ENCODE measurements around the gene TRIM10. TPM values are rescaled to one million over a fixed set of nuclear protein-coding genes. Genes with fewer than 3 reads are reported as not detected.

The TRIM10 gene
- total RNA-seq, 1 experiment from 2014 or later, result 0.95 TPM

- Mint-ChIP-seq H3K4me1 (ENCODE audit: low read depth, unreplicated experiment) (no peaks in the 10 kb centered on the region), H3K36me3 (ENCODE audit: insufficient read depth, unreplicated experiment) (peaks cover 57% of the 10 kb centered on the region), H3K27ac (ENCODE audit: unreplicated experiment) (no peak overlapping the region), H3K4me3 (ENCODE audit: unreplicated experiment) (no peak overlapping the region), H3K27me3 (ENCODE audit: insufficient read depth, unreplicated experiment) (no peaks in the 10 kb centered on the region), H3K9me3 (ENCODE audit: unreplicated experiment) (no peaks in the 10 kb centered on the region)
- no peaks in the 10 kb centered on the region for H3K27me3 ChIP-seq (replicated peaks; ENCODE audit: control insufficient read depth, insufficient read depth, low read length)
- no peak for DNase-seq
- peaks cover 8% of the 10 kb centered on the region for H3K9me3 ChIP-seq
- intact Hi-C loops (cut with micrococcal nuclease; ENCODE audit: unreplicated experiment), result no loop called here
- no peaks in the 10 kb centered on the region for H3K4me1 ChIP-seq
- BruUV-seq (replicated peaks), result no TSS peak
- ChIA-PET CTCF (no interaction called here), POLR2A (no interaction called here)
- H3K36me3 ChIP-seq (ENCODE audit: control insufficient read depth, insufficient read depth, low read length), result no peaks in the 10 kb centered on the region; the same call in 1 of the 2 replicates
- TF ChIP-seq, protein P1, sequence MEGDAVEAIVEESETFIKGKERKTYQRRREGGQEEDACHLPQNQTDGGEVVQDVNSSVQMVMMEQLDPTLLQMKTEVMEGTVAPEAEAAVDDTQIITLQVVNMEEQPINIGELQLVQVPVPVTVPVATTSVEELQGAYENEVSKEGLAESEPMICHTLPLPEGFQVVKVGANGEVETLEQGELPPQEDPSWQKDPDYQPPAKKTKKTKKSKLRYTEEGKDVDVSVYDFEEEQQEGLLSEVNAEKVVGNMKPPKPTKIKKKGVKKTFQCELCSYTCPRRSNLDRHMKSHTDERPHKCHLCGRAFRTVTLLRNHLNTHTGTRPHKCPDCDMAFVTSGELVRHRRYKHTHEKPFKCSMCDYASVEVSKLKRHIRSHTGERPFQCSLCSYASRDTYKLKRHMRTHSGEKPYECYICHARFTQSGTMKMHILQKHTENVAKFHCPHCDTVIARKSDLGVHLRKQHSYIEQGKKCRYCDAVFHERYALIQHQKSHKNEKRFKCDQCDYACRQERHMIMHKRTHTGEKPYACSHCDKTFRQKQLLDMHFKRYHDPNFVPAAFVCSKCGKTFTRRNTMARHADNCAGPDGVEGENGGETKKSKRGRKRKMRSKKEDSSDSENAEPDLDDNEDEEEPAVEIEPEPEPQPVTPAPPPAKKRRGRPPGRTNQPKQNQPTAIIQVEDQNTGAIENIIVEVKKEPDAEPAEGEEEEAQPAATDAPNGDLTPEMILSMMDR (IDR thresholded peaks at IDR 0.05; ENCODE audit: insufficient read depth in 1 of 2, low read depth in 1 of 2, low read length in 1 of 2, severe bottlenecking in 1 of 2, unreplicated experiment in 1 of 2), result no peak
- H3K4me3 ChIP-seq (ENCODE audit: low read depth, low read length), result no peak overlapping the region
Measured at GRCh38 chr6:30184417-30185031, 23.5 kb upstream of the TRIM10 start.

- H3K36me3 ChIP-seq (ENCODE audit: control insufficient read depth, insufficient read depth, low read length), result no peaks in the 10 kb centered on the region; the same call in 1 of the 2 replicates
- no peaks in the 10 kb centered on the region for H3K4me1 ChIP-seq
- ChIA-PET POLR2A (no interaction called here), CTCF (no interaction called here)
- intact Hi-C loops (cut with micrococcal nuclease; ENCODE audit: unreplicated experiment), result no loop called here
- no TSS peak for BruUV-seq (replicated peaks)
- H3K4me3 ChIP-seq (ENCODE audit: low read depth, low read length), result no peak overlapping the region
- no peaks in the 10 kb centered on the region for H3K27me3 ChIP-seq (replicated peaks; ENCODE audit: control insufficient read depth, insufficient read depth, low read length)
- H3K4me3 Mint-ChIP-seq (ENCODE audit: unreplicated experiment), result no peak overlapping the region
- H3K4me1 Mint-ChIP-seq (ENCODE audit: low read depth, unreplicated experiment), result no peaks in the 10 kb centered on the region
- H3K9me3 ChIP-seq, result peaks cover 8% of the 10 kb centered on the region
- peaks cover 13% of the 10 kb centered on the region for H3K27me3 Mint-ChIP-seq (ENCODE audit: insufficient read depth, unreplicated experiment)
- TF ChIP-seq, protein P1 (IDR thresholded peaks at IDR 0.05; ENCODE audit: insufficient read depth in 1 of 2, low read depth in 1 of 2, low read length in 1 of 2, severe bottlenecking in 1 of 2, unreplicated experiment in 1 of 2), result no peak
- no peak for DNase-seq
- H3K9me3 Mint-ChIP-seq (ENCODE audit: unreplicated experiment), result no peaks in the 10 kb centered on the region
- H3K36me3 Mint-ChIP-seq (ENCODE audit: insufficient read depth, unreplicated experiment), result peaks cover 18% of the 10 kb centered on the region
- H3K27ac Mint-ChIP-seq (ENCODE audit: unreplicated experiment), result no peak overlapping the region
Measured at GRCh38 chr6:30180145-30180544, 19.1 kb upstream of the TRIM10 start.

DNA sequence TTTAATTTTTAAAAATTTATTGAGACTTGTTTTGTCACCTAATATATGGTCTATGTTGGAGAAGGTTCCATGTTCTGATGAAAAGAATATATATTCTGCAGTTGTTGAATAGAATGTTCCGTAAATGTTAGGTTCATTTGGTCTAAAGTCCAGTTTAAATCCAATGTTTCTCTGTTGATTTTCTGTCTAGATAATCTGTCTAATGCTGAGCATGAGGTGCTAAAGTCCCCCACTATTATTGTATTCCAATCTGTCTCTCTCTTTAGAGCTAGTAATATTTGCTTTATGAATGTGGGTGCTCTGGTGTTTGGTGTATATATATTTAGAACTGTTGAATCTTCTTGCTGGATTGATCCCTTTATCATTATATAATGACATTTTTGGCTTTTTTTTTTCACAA, 17.8 kb upstream of the TRIM10 start:
- Histone ChIP-seq H3K4me3 (ENCODE audit: low read depth, low read length) (no peak overlapping the region), H3K4me1 (no peaks in the 10 kb centered on the region), H3K27me3 (replicated peaks; ENCODE audit: control insufficient read depth, insufficient read depth, low read length) (no peaks in the 10 kb centered on the region), H3K9me3 (peaks cover 8% of the 10 kb centered on the region), H3K36me3 (ENCODE audit: control insufficient read depth, insufficient read depth, low read length) (no peaks in the 10 kb centered on the region)
- peaks cover 9% of the 10 kb centered on the region for H3K36me3 Mint-ChIP-seq (ENCODE audit: insufficient read depth, unreplicated experiment)
- no peak for DNase-seq
- POLR2A ChIA-PET, result no interaction called here
- H3K27ac Mint-ChIP-seq (ENCODE audit: unreplicated experiment), result no peak overlapping the region
- no peaks in the 10 kb centered on the region for H3K4me1 Mint-ChIP-seq (ENCODE audit: low read depth, unreplicated experiment)
- TF ChIP-seq, protein P1 (IDR thresholded peaks at IDR 0.05; ENCODE audit: insufficient read depth in 1 of 2, low read depth in 1 of 2, low read length in 1 of 2, severe bottlenecking in 1 of 2, unreplicated experiment in 1 of 2), result no peak
- no TSS peak for BruUV-seq (replicated peaks)
- CTCF ChIA-PET, result no interaction called here
- no peaks in the 10 kb centered on the region for H3K9me3 Mint-ChIP-seq (ENCODE audit: unreplicated experiment)
- H3K4me3 Mint-ChIP-seq (ENCODE audit: unreplicated experiment), result no peak overlapping the region
- intact Hi-C loops (cut with micrococcal nuclease; ENCODE audit: unreplicated experiment), result no loop called here
- H3K27me3 Mint-ChIP-seq (ENCODE audit: insufficient read depth, unreplicated experiment), result peaks cover 13% of the 10 kb centered on the region

Data from Caco-2 (cell line).